Thyroid gland (tissue), 4 donors: ENCODE measurements around the gene TMEM92. TPM values are rescaled to one million over a fixed set of nuclear protein-coding genes. Genes with fewer than 3 reads are reported as not detected.
"Not testable (repeated sequence)": the region's sequence is repeated elsewhere in the genome, so short reads cannot be mapped to it uniquely, and the experiment has no call there.

ENCODE experiments used
- DNase-seq, 2 donors: peaks; one replicate each; pipeline ENCODE4 v3.0.0-alpha.2; 2019
- H3K27ac ChIP-seq, 3 donors: fragments of 200-600 bp; sonication (generic); 1 replicate in 2 of 3; 2 replicates in 1 of 3; pipeline ENCODE4 v1.5.1; 2016 to 2019; ENCODE audit warnings: mild to moderate bottlenecking in 1 of 3, moderate library complexity in 1 of 3
- H3K27me3 ChIP-seq: fragments of 200-600 bp; sonication (generic); one replicate; pipeline ENCODE4 v1.5.1; 2019
- H3K36me3 ChIP-seq, 2 donors: fragments of 200-600 bp; sonication (generic); one replicate each; pipeline ENCODE4 v1.5.1; 2016 to 2019
- H3K4me1 ChIP-seq, 2 donors: fragments of 200-600 bp; sonication (generic); one replicate each; pipeline ENCODE4 v1.5.1; 2017 to 2019
- H3K4me3 ChIP-seq, 3 donors: fragments of 200-600 bp; sonication (generic); replicated peaks in 1 of 3; 1 replicate in 2 of 3; 2 replicates in 1 of 3; pipeline ENCODE4 v1.5.1; 2016; ENCODE audit warnings: mild to moderate bottlenecking in 1 of 3
- H3K9me3 ChIP-seq: fragments of 200-600 bp; sonication (generic); one replicate; pipeline ENCODE4 v1.5.1; 2017
- CTCF ChIP-seq, 6 experiments: fragments of 200-600 bp in 3 of 6; fragments of 450-650 bp in 3 of 6; sonication (generic) in 3 of 6; IDR thresholded peaks; one replicate each; pipeline ENCODE4 v1.5.1; 2016 to 2019; ENCODE audit warnings: antibody characterized with exemption in 6 of 6, mild to moderate bottlenecking in 2 of 6, inconsistent platforms in 1 of 6, moderate library complexity in 1 of 6
- POLR2A ChIP-seq, 2 donors: fragments of 450-650 bp; IDR thresholded peaks; one replicate each; pipeline ENCODE4 v1.6.1; 2017; ENCODE audit warnings: antibody characterized with exemption in 2 of 2, mild to moderate bottlenecking in 2 of 2, moderate library complexity in 1 of 2
- WGBS, 2 donors: methylation state at CpG; one replicate each; pipeline ENCODE4 v1.1.5; 2017; 5-methylcytosine and 5-hydroxymethylcytosine counted together
- intact Hi-C: fragments of 100-400 bp; cut with DNase I; formaldehyde crosslinking; loops from one replicate; pipeline ENCODE4 v1.15.1; 2023
- total RNA-seq, 4 donors: library from RNA; depleted of rRNA; stranded (reverse); fragments of >200 nt; gene quantifications; one replicate each; pipeline ENCODE4 v1.2.3, GENCODE V29; 2016

The TMEM92 gene
- total RNA-seq, 4 donors from 2014 or later, result not detected

GRCh38 chr17:50299776-50300175 lies 25.5 kb downstream of the TMEM92 start:
- H3K9me3 ChIP-seq, result no peaks in the 10 kb centered on the region
- H3K4me1 ChIP-seq, result peaks cover 0 to under 1% of the 10 kb centered on the region in 2 donors
- no peaks in the 10 kb centered on the region for H3K36me3 ChIP-seq
- H3K4me3 ChIP-seq, result no peak overlapping the region
- no peaks in the 10 kb centered on the region for H3K27me3 ChIP-seq
- TF ChIP-seq CTCF (IDR thresholded peaks at IDR 0.05) (no peak), POLR2A (IDR thresholded peaks at IDR 0.05) (no peak)
- intact Hi-C loops, result loop anchor here (10.0 kb wide), 1 partner anchor 185 kb away; no protein-coding TSS in a partner anchor
- H3K27ac ChIP-seq, result no peak overlapping the region
- WGBS, 2 donors, result 76 to 77% methylated on average over 3 of the region's 3 CpGs
- no peak for DNase-seq

DNA sequence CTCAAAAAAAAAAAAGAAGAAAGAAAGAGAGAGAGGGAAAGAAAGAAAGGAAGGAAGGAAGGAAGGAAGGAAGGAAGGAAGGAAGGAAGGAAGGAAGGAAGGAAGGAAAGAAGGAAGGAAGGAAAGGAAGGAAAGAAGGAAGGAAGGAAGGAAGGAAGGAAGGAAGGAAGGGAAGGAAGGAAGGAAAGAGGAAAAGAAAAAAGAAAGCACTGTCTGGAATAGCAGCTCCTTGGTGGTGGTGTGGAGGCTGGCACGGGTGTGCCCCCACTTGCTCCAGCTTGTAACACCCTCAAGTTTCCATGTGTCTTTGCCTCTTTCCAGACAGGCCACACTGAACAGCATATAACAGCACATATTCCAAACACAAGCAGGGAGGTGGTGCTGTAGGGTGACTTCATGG lies 26.6 kb downstream of the TMEM92 start:
- H3K27me3 ChIP-seq, H3K9me3 ChIP-seq, H3K27ac ChIP-seq, H3K4me3 ChIP-seq, H3K4me1 ChIP-seq, intact Hi-C loops, DNase-seq, H3K36me3 ChIP-seq: not testable (repeated sequence)
- 60 to 73% methylated on average over 1 of the region's 1 CpG for WGBS, 2 donors

- no peak for TF ChIP-seq POLR2A (IDR thresholded peaks at IDR 0.05)
- TF ChIP-seq CTCF (IDR thresholded peaks at IDR 0.05), result no peak
Observed at GRCh38 chr17:50301891-50302584, 27.8 kb downstream of the TMEM92 start.

DNA sequence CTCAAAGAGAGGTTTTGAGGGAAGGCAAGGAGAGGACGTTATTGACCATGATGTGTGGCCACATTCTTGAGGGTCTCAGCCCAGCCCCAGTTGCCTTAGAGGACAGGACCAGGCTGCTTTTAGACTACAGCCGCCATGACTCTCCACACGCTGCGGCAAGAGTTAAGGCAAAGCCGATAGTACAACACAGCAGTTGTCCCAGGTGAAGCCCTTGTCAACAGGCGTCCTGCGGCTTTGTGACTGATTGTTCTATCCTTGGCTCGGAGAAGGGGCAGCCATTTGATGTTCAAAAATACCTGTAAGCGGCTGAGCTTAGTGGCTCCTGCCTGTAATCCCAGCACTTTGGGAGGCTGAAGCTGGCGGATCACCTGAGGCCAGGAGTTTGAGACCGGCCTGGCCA lies 28.8 kb downstream of the TMEM92 start:
- 86 to 92% methylated on average over 6 to 11 of the region's 11 CpGs for WGBS, 2 donors

More at GRCh38 chr17:50301891-50302584, 27.8 kb downstream of the TMEM92 start:
- 81 to 83% methylated on average over 9 of the region's 9 CpGs for WGBS, 2 donors
- H3K27me3 ChIP-seq, result no peaks in the 10 kb centered on the region
- H3K4me1 ChIP-seq, result peaks cover 0 to 6% of the 10 kb centered on the region in 2 donors
- no peak overlapping the region for H3K4me3 ChIP-seq
- intact Hi-C loops, result no loop called here
- no peak for DNase-seq
- no peak overlapping the region for H3K27ac ChIP-seq
- H3K9me3 ChIP-seq, result no peaks in the 10 kb centered on the region
- no peaks in the 10 kb centered on the region for H3K36me3 ChIP-seq

DNA sequence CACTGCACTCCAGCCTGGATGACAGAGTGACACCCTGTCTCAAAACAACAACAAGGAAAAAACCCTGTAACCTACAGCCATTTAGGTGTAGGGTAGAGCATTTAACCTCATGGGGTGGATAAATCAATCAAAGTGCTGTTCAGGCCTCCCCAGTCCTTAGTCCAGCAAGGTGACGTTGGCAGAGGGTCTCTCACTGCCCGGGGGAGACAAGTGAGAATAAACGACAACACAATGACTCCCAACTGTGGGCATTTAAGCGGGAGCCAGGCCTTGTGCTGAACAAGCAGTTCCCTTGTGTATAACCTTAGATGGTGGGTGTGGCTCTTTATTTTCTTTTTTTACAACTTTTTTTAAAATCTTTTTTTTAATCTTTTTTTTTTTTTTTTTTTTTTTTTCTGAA lies 29.3 kb downstream of the TMEM92 start:
- WGBS, 2 donors, result 84 to 88% methylated on average over 4 of the region's 4 CpGs
- Histone ChIP-seq H3K36me3 (no peaks in the 10 kb centered on the region), H3K27me3 (no peaks in the 10 kb centered on the region), H3K4me3 (no peak overlapping the region), H3K9me3 (no peaks in the 10 kb centered on the region), H3K27ac (no peak overlapping the region), H3K4me1 (peaks cover 0 to 6% of the 10 kb centered on the region in 2 donors)
- no peak for DNase-seq
- intact Hi-C loops, result no loop called here
- no peak for TF ChIP-seq POLR2A (IDR thresholded peaks at IDR 0.05)
- TF ChIP-seq CTCF (IDR thresholded peaks at IDR 0.05), result no peak

More for the DNA sequence above, 28.8 kb downstream of the TMEM92 start:
- H3K4me3 ChIP-seq, result no peak overlapping the region
- H3K9me3 ChIP-seq, result no peaks in the 10 kb centered on the region
- no peak for DNase-seq
- TF ChIP-seq POLR2A (IDR thresholded peaks at IDR 0.05), result no peak
- no peak for TF ChIP-seq CTCF (IDR thresholded peaks at IDR 0.05)
- intact Hi-C loops, result no loop called here
- H3K36me3 ChIP-seq, result no peaks in the 10 kb centered on the region
- peaks cover 0 to 6% of the 10 kb centered on the region in 2 donors for H3K4me1 ChIP-seq
- no peak overlapping the region for H3K27ac ChIP-seq
- H3K27me3 ChIP-seq, result no peaks in the 10 kb centered on the region
